Measurements from ENCODE around the gene CADM1.

CADM1 gene

GRCh38 chr11:115226556-115226955, 277.7 kb downstream of the CADM1 start:
- no peaks in the 10 kb centered on the region for H3K36me3 Mint-ChIP-seq (ENCODE audit: low read depth)
- intact Hi-C loops (cut with micrococcal nuclease): no loop called here

GRCh38 chr11:115224551-115224950, 279.7 kb downstream of the CADM1 start:
- H3K9me3 Mint-ChIP-seq: no peaks in the 10 kb centered on the region
- H3K4me1 Mint-ChIP-seq (ENCODE audit: low read depth): no peaks in the 10 kb centered on the region
- no peaks in the 10 kb centered on the region for H3K27me3 Mint-ChIP-seq
- H3K4me3 Mint-ChIP-seq: no peak overlapping the region
- no peaks in the 10 kb centered on the region for H3K36me3 Mint-ChIP-seq (ENCODE audit: low read depth)
- intact Hi-C loops (cut with micrococcal nuclease): no loop called here
- H3K27ac Mint-ChIP-seq: no peak overlapping the region

More at GRCh38 chr11:115226556-115226955, 277.7 kb downstream of the CADM1 start:
- Mint-ChIP-seq H3K4me3 (no peak overlapping the region), H3K27me3 (no peaks in the 10 kb centered on the region), H3K4me1 (ENCODE audit: low read depth) (no peaks in the 10 kb centered on the region), H3K9me3 (no peaks in the 10 kb centered on the region), H3K27ac (no peak overlapping the region)

GRCh38 chr11:115222863-115223530, 281.2 kb downstream of the CADM1 start:
- H3K27ac Mint-ChIP-seq: no peak overlapping the region
- H3K36me3 Mint-ChIP-seq (ENCODE audit: low read depth): no peaks in the 10 kb centered on the region
- no peaks in the 10 kb centered on the region for H3K4me1 Mint-ChIP-seq (ENCODE audit: low read depth)
- H3K27me3 Mint-ChIP-seq: no peaks in the 10 kb centered on the region
- H3K9me3 Mint-ChIP-seq: no peaks in the 10 kb centered on the region
- intact Hi-C loops (cut with micrococcal nuclease): no loop called here
- H3K4me3 Mint-ChIP-seq: no peak overlapping the region

GRCh38 chr11:115222218-115222862, 281.9 kb downstream of the CADM1 start:
- Mint-ChIP-seq H3K9me3 (no peaks in the 10 kb centered on the region), H3K4me1 (ENCODE audit: low read depth) (no peaks in the 10 kb centered on the region), H3K27ac (no peak overlapping the region), H3K36me3 (ENCODE audit: low read depth) (no peaks in the 10 kb centered on the region), H3K4me3 (no peak overlapping the region), H3K27me3 (no peaks in the 10 kb centered on the region)
- intact Hi-C loops (cut with micrococcal nuclease): no loop called here

- no peak overlapping the region for H3K27ac Mint-ChIP-seq
- intact Hi-C loops (cut with micrococcal nuclease): no loop called here
Observed at GRCh38 chr11:115221461-115222069, 282.6 kb downstream of the CADM1 start.

GRCh38 chr11:115220911-115221310, 283.3 kb downstream of the CADM1 start:
- Mint-ChIP-seq H3K27ac (no peak overlapping the region), H3K4me1 (ENCODE audit: low read depth) (no peaks in the 10 kb centered on the region), H3K9me3 (no peaks in the 10 kb centered on the region), H3K27me3 (no peaks in the 10 kb centered on the region), H3K36me3 (ENCODE audit: low read depth) (no peaks in the 10 kb centered on the region), H3K4me3 (no peak overlapping the region)
- intact Hi-C loops (cut with micrococcal nuclease): no loop called here

More at GRCh38 chr11:115221461-115222069, 282.6 kb downstream of the CADM1 start:
- no peaks in the 10 kb centered on the region for H3K36me3 Mint-ChIP-seq (ENCODE audit: low read depth)
- no peaks in the 10 kb centered on the region for H3K4me1 Mint-ChIP-seq (ENCODE audit: low read depth)
- H3K27me3 Mint-ChIP-seq: no peaks in the 10 kb centered on the region
- H3K9me3 Mint-ChIP-seq: no peaks in the 10 kb centered on the region
- H3K4me3 Mint-ChIP-seq: no peak overlapping the region

- no peaks in the 10 kb centered on the region for H3K27me3 Mint-ChIP-seq
- no peaks in the 10 kb centered on the region for H3K4me1 Mint-ChIP-seq (ENCODE audit: low read depth)
Observed at GRCh38 chr11:115220423-115220822, 283.8 kb downstream of the CADM1 start.

GRCh38 chr11:115219376-115219775, 284.8 kb downstream of the CADM1 start:
- no peak overlapping the region for H3K4me3 Mint-ChIP-seq
- H3K27me3 Mint-ChIP-seq: no peaks in the 10 kb centered on the region
- no peak overlapping the region for H3K27ac Mint-ChIP-seq
- intact Hi-C loops (cut with micrococcal nuclease): no loop called here
- H3K4me1 Mint-ChIP-seq (ENCODE audit: low read depth): no peaks in the 10 kb centered on the region
- no peaks in the 10 kb centered on the region for H3K36me3 Mint-ChIP-seq (ENCODE audit: low read depth)
- no peaks in the 10 kb centered on the region for H3K9me3 Mint-ChIP-seq

More at GRCh38 chr11:115220423-115220822, 283.8 kb downstream of the CADM1 start:
- H3K9me3 Mint-ChIP-seq: no peaks in the 10 kb centered on the region
- H3K36me3 Mint-ChIP-seq (ENCODE audit: low read depth): no peaks in the 10 kb centered on the region
- no peak overlapping the region for H3K4me3 Mint-ChIP-seq
- no peak overlapping the region for H3K27ac Mint-ChIP-seq
- intact Hi-C loops (cut with micrococcal nuclease): no loop called here

- H3K4me1 Mint-ChIP-seq (ENCODE audit: low read depth): no peaks in the 10 kb centered on the region
- intact Hi-C loops (cut with micrococcal nuclease): no loop called here
- no peaks in the 10 kb centered on the region for H3K27me3 Mint-ChIP-seq
- H3K9me3 Mint-ChIP-seq: no peaks in the 10 kb centered on the region
- no peaks in the 10 kb centered on the region for H3K36me3 Mint-ChIP-seq (ENCODE audit: low read depth)
- no peak overlapping the region for H3K4me3 Mint-ChIP-seq
- H3K27ac Mint-ChIP-seq: no peak overlapping the region
Observed at GRCh38 chr11:115217726-115218311, 286.4 kb downstream of the CADM1 start.

GRCh38 chr11:115215694-115216617, 288.3 kb downstream of the CADM1 start:
- Mint-ChIP-seq H3K27me3 (no peaks in the 10 kb centered on the region), H3K27ac (no peak overlapping the region), H3K36me3 (ENCODE audit: low read depth) (no peaks in the 10 kb centered on the region), H3K4me1 (ENCODE audit: low read depth) (no peaks in the 10 kb centered on the region), H3K4me3 (no peak overlapping the region), H3K9me3 (no peaks in the 10 kb centered on the region)
- intact Hi-C loops (cut with micrococcal nuclease): no loop called here

- Mint-ChIP-seq H3K36me3 (ENCODE audit: low read depth) (no peaks in the 10 kb centered on the region), H3K27me3 (no peaks in the 10 kb centered on the region), H3K9me3 (no peaks in the 10 kb centered on the region), H3K4me1 (ENCODE audit: low read depth) (no peaks in the 10 kb centered on the region), H3K27ac (no peak overlapping the region), H3K4me3 (no peak overlapping the region)
- intact Hi-C loops (cut with micrococcal nuclease): no loop called here
Observed at GRCh38 chr11:115214644-115215234, 289.5 kb downstream of the CADM1 start.

- Mint-ChIP-seq H3K27ac (no peak overlapping the region), H3K27me3 (no peaks in the 10 kb centered on the region), H3K4me3 (no peak overlapping the region), H3K4me1 (ENCODE audit: low read depth) (no peaks in the 10 kb centered on the region), H3K9me3 (no peaks in the 10 kb centered on the region), H3K36me3 (ENCODE audit: low read depth) (no peaks in the 10 kb centered on the region)
- intact Hi-C loops (cut with micrococcal nuclease): no loop called here
Observed at GRCh38 chr11:115213007-115213406, 291.2 kb downstream of the CADM1 start.

- H3K27me3 Mint-ChIP-seq: no peaks in the 10 kb centered on the region
Observed at GRCh38 chr11:115208808-115209259, 295.4 kb downstream of the CADM1 start.

More at GRCh38 chr11:115208808-115209259, 295.4 kb downstream of the CADM1 start:
- H3K36me3 Mint-ChIP-seq (ENCODE audit: low read depth): no peaks in the 10 kb centered on the region
- intact Hi-C loops (cut with micrococcal nuclease): no loop called here
- H3K4me3 Mint-ChIP-seq: no peak overlapping the region
- H3K4me1 Mint-ChIP-seq (ENCODE audit: low read depth): no peaks in the 10 kb centered on the region
- H3K27ac Mint-ChIP-seq: no peak overlapping the region
- H3K9me3 Mint-ChIP-seq: no peaks in the 10 kb centered on the region

Data from dendritic cell treated with granulocyte-macrophage colony-stimulating factor and Interleukin-4, amounts not matched to agents 40 ng/mL and 50 ng/mL, for 4 days (primary cell).